Ishikawa (cell line): ENCODE data around the gene TRIB2.

Source experiments
- CEBPB ChIP-seq: IDR thresholded peaks from 2 replicates; pipeline ENCODE4 v1.6.1; 2012
- CREB1 ChIP-seq: IDR thresholded peaks from 2 replicates; pipeline ENCODE4 v1.6.1; 2012; ENCODE audit warnings: low read depth
- EGR1 ChIP-seq: IDR thresholded peaks from 2 replicates; pipeline ENCODE4 v1.6.1; 2012
- EP300 ChIP-seq: IDR thresholded peaks from 2 replicates; pipeline ENCODE4 v1.6.1; 2012; ENCODE audit warnings: borderline replicate concordance
- FOXM1 ChIP-seq: IDR thresholded peaks from 2 replicates; pipeline ENCODE4 v1.6.1; 2012; ENCODE audit warnings: low read depth, borderline replicate concordance
- RAD21 ChIP-seq: IDR thresholded peaks from 2 replicates; pipeline ENCODE4 v1.6.1; 2012; ENCODE audit warnings: low read depth
- REST ChIP-seq: IDR thresholded peaks from 2 replicates; pipeline ENCODE4 v1.6.1; 2012; ENCODE audit warnings: low read depth, mild to moderate bottlenecking
- TAF1 ChIP-seq: IDR thresholded peaks from 2 replicates; pipeline ENCODE4 v1.6.1; 2012; ENCODE audit warnings: low read depth, mild to moderate bottlenecking
- TCF12 ChIP-seq: IDR thresholded peaks from 2 replicates; pipeline ENCODE4 v1.6.1; 2012; ENCODE audit warnings: low read depth
- TEAD4 ChIP-seq: IDR thresholded peaks from 2 replicates; pipeline ENCODE4 v1.6.1; 2012
- USF1 ChIP-seq: IDR thresholded peaks from 2 replicates; pipeline ENCODE4 v1.6.1; 2012
- YY1 ChIP-seq: IDR thresholded peaks from 2 replicates; pipeline ENCODE4 v1.6.1; 2012; ENCODE audit warnings: low read depth
- ZBTB7A ChIP-seq: IDR thresholded peaks from 2 replicates; pipeline ENCODE4 v1.6.1; 2012; ENCODE audit warnings: low read depth
- TF ChIP-seq, protein P1 (sequence below): IDR thresholded peaks from 2 replicates; pipeline ENCODE4 v1.6.1; 2012

The TRIB2 gene

DNA sequence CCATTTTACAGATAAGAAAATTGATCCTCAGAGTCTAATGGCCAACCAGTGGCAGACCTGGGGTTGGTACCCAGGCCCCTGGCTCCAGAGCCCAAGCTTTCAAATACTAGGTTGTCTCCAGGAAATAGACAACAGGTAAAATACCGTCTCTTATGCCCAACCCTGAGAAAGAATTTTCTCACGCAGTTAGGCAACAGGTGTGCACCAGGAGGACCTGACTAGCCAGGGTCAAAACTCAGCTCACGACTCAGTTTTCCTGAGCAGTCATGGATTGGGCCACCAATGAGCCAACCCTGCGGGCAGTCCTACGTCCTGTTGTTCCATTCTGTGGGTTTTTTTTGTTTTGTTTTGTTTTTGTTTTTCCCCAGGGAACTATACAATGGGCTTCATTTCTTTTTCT is 13.5 kb downstream of the TRIB2 start:
- no peak for TF ChIP-seq RAD21
- TF ChIP-seq TAF1, result no peak
- TF ChIP-seq EP300, result no peak
- TF ChIP-seq REST, result no peak
- no peak for TF ChIP-seq FOXM1
- TF ChIP-seq YY1, result no peak
- no peak for TF ChIP-seq CEBPB
- no peak for TF ChIP-seq ZBTB7A
- TF ChIP-seq USF1, result no peak
- TF ChIP-seq, protein P1, sequence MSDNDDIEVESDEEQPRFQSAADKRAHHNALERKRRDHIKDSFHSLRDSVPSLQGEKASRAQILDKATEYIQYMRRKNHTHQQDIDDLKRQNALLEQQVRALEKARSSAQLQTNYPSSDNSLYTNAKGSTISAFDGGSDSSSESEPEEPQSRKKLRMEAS, result no peak
- TF ChIP-seq TEAD4, result no peak
- no peak for TF ChIP-seq TCF12

DNA sequence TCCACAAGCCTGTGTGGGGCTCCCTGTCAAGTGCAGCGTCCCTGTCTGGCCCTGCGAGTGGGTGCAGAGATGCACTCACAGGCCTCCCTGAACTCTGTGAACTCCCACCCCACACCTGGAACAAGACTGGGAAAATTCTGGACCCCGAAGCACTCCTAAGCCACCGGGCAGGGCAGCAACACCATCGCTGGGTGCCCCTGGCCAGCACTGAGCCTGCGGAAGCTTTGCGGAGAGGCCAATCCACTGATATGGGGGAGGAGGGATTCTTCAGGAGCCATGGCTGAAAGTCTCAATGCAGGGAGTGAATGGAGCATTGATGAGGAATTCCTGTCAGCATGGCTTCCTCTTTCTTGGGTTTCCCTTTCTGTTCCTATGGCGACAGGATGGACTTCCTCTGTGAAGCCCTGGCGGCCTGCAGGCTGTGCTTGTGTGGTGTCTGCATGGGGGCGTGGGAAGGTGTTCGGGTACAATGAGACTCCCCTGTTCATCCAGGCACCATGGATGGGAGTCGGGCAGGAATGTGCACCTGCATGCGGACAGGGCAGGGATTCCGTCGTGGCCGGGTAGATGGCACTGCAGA is 15.1 kb downstream of the TRIB2 start:
- TF ChIP-seq TEAD4 (no peak), REST (no peak), EP300 (no peak), TAF1 (no peak)

DNA sequence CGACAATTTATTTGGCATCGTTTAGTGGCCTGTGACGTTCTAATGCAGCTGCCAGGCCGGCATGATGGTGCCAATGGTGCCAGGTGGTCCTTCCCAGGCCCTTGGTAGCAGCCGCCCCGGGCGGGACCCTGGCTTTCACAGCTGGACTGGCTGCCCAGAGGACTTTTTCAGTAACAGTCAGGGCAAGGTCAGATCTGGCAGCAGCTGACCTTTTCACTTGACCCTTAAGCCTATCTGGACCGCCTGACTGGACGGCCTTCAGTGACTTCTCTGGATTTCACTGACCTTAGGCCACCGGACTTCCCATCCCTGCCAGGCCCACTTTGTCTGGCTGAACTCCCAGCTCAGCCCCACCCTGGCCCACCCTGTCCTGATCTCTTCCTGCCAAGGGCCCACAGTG is 15.9 kb downstream of the TRIB2 start:
- TF ChIP-seq CREB1 (no peak), TEAD4 (no peak)

DNA sequence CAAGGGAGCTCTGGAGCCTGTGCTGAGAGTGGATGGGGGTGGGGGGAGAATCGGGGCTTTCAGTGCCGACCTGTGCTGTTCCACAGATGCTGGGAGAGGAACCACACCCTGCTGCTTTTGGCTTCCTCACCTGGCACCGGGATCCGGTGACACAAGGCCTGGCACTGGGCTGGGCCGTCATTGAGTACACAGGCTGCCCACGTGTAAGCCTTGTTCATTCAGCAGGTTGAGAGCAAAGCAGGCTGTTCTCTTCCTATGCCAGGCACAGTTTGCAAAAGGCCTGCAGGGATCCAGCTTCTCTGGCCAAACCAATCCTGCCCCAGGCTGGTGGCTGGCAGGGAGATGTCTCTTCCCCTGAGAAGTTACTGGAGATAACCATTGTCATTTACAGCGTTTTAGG is 17.1 kb downstream of the TRIB2 start:
- TF ChIP-seq CEBPB (no peak), USF1 (no peak), TEAD4 (no peak), RAD21 (no peak)

GRCh38 chr2:12734914-12735654 is 18.3 kb downstream of the TRIB2 start:
- TF ChIP-seq, protein P1, result no peak
- TF ChIP-seq ZBTB7A (no peak), EGR1 (no peak), FOXM1 (no peak), USF1 (no peak), TCF12 (no peak), REST (no peak), TEAD4 (no peak), EP300 (no peak), RAD21 (no peak), TAF1 (no peak)
